ENCODE data around the gene PSTPIP2. TPM values are rescaled to one million over a fixed set of nuclear protein-coding genes. Genes with fewer than 3 reads are reported as not detected.
A peak's percentile ranks its signal among the peaks of the same experiment; 100 is the strongest.

Gene PSTPIP2
- total RNA-seq, 1 donor from 2014 or later, result 1.6 TPM

- no peaks in the 10 kb centered on the region for H3K9me3 ChIP-seq
- H3K27me3 ChIP-seq, result no peaks in the 10 kb centered on the region
- no peak for DNase-seq (ENCODE audit: low spot score in 2 of 2)
- H3K36me3 ChIP-seq, result no peaks in the 10 kb centered on the region
- no peak overlapping the region for H3K27ac ChIP-seq
- peaks cover 4 to 8% of the 10 kb centered on the region in 2 donors for H3K4me1 ChIP-seq
- peak overlapping the region; percentile 71 to 92 for H3K4me3 ChIP-seq
- no peak for TF ChIP-seq CTCF (IDR thresholded peaks at IDR 0.05)
- intact Hi-C loops (cut with DNase I), result loop anchor here (5.0 to 10.0 kb wide), 3 partner anchors 46 to 408 kb away; partner anchors contain the start of gene EPG5
These were observed 899 bp upstream of the PSTPIP2 start for GRCh38 chr18:46072959-46073358.

GRCh38 chr18:46072376-46072867, 362 bp upstream of the PSTPIP2 start:
- peak in 1 of 3 experiments; percentile 2 for TF ChIP-seq CTCF (IDR thresholded peaks at IDR 0.05)
- Histone ChIP-seq H3K27me3 (no peaks in the 10 kb centered on the region), H3K27ac (peak overlapping the region in 1 of 2 donors; percentile 58), H3K4me1 (peaks cover 4 to 8% of the 10 kb centered on the region in 2 donors), H3K9me3 (no peaks in the 10 kb centered on the region), H3K36me3 (no peaks in the 10 kb centered on the region), H3K4me3 (peak overlapping the region; percentile 71 to 92)
- intact Hi-C loops (cut with DNase I), result loop anchor here (5.0 to 10.0 kb wide), 3 partner anchors 45 to 408 kb away; partner anchors contain the start of gene EPG5
- no peak for DNase-seq (ENCODE audit: low spot score in 2 of 2)

- H3K9me3 ChIP-seq, result no peaks in the 10 kb centered on the region
- no peaks in the 10 kb centered on the region for H3K36me3 ChIP-seq
- no peak for TF ChIP-seq CTCF (IDR thresholded peaks at IDR 0.05)
- peaks cover 4 to 8% of the 10 kb centered on the region in 2 donors for H3K4me1 ChIP-seq
- H3K27ac ChIP-seq, result peak overlapping the region; percentile 50 to 58
- H3K4me3 ChIP-seq, result peak overlapping the region; percentile 71 to 92
- no peaks in the 10 kb centered on the region for H3K27me3 ChIP-seq
- DNase-seq (ENCODE audit: low spot score in 2 of 2), result peak in 1 of 2 donors; percentile 66
- intact Hi-C loops (cut with DNase I), result loop anchor here (5.0 to 10.0 kb wide), 3 partner anchors 44 to 406 kb away; partner anchors contain the start of gene EPG5
These were observed 1.0 kb downstream of the PSTPIP2 start for GRCh38 chr18:46070815-46071652.

- H3K9me3 ChIP-seq, result no peaks in the 10 kb centered on the region
- DNase-seq (ENCODE audit: low spot score in 2 of 2), result no peak
- H3K36me3 ChIP-seq, result no peaks in the 10 kb centered on the region
- peak overlapping the region in 1 of 2 donors; percentile 58 for H3K27ac ChIP-seq
- H3K27me3 ChIP-seq, result no peaks in the 10 kb centered on the region
- H3K4me3 ChIP-seq, result no peak overlapping the region
- no peak for TF ChIP-seq CTCF (IDR thresholded peaks at IDR 0.05)
- peaks cover 4 to 8% of the 10 kb centered on the region in 2 donors for H3K4me1 ChIP-seq
- intact Hi-C loops (cut with DNase I), result loop anchor here (5.0 to 10.0 kb wide), 3 partner anchors 43 to 405 kb away; partner anchors contain the start of gene EPG5
These were observed 1.8 kb downstream of the PSTPIP2 start for GRCh38 chr18:46070232-46070631.

- no peaks in the 10 kb centered on the region for H3K36me3 ChIP-seq
- no peak for DNase-seq (ENCODE audit: low spot score in 2 of 2)
- peaks cover 4 to 8% of the 10 kb centered on the region in 2 donors for H3K4me1 ChIP-seq
- peak overlapping the region in 1 of 2 donors; percentile 3 for H3K27ac ChIP-seq
- no peaks in the 10 kb centered on the region for H3K9me3 ChIP-seq
- H3K27me3 ChIP-seq, result no peaks in the 10 kb centered on the region
- H3K4me3 ChIP-seq, result no peak overlapping the region
- TF ChIP-seq CTCF (IDR thresholded peaks at IDR 0.05), result no peak
- intact Hi-C loops (cut with DNase I), result no loop called here
These were observed 2.5 kb downstream of the PSTPIP2 start for GRCh38 chr18:46069524-46069923.

Measured in ascending aorta (tissue), 2 donors.